HepG2 (cell line): ENCODE measurements around the gene RAPGEF6.

ENCODE experiments used
- MAX ChIP-seq: IDR thresholded peaks from 2 replicates; pipeline ENCODE4 v1.6.1; 2012; ENCODE audit warnings: inconsistent platforms
- ZBED4 ChIP-seq: sonication (generic); formaldehyde crosslinking; IDR thresholded peaks from 2 replicates; pipeline ENCODE4 v1.4.0; 2020; ENCODE audit warnings: missing genetic modification reagents, borderline replicate concordance

GRCh38 chr5:131426011-131426410 is 209.0 kb downstream of the RAPGEF6 start:
- TF ChIP-seq ZBED4 (CRISPR knock-in tag), result no peak
- no peak for TF ChIP-seq MAX
